ENCODE results near the gene SLC1A2.

DNA sequence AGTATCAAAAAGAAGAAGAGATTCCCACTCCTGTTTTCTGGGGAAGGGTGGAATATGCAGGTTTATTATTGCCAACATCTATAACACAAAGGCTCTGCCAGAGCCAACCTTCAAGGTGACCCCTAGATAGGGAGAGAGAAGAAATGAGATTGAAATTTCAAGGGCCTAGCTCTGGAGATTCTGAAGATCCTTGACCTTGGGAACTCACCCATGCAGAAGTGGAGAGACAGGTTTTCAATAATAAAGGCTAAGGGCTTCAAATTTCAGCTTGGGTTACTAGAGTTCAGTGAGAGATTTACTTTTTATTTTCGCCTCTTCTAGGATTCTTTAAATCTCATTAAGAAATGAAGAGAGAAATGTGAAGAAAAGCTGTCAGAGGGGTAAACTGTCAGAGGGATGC lies 182.0 kb downstream of the SLC1A2 start:
- TF ChIP-seq, protein P1, sequence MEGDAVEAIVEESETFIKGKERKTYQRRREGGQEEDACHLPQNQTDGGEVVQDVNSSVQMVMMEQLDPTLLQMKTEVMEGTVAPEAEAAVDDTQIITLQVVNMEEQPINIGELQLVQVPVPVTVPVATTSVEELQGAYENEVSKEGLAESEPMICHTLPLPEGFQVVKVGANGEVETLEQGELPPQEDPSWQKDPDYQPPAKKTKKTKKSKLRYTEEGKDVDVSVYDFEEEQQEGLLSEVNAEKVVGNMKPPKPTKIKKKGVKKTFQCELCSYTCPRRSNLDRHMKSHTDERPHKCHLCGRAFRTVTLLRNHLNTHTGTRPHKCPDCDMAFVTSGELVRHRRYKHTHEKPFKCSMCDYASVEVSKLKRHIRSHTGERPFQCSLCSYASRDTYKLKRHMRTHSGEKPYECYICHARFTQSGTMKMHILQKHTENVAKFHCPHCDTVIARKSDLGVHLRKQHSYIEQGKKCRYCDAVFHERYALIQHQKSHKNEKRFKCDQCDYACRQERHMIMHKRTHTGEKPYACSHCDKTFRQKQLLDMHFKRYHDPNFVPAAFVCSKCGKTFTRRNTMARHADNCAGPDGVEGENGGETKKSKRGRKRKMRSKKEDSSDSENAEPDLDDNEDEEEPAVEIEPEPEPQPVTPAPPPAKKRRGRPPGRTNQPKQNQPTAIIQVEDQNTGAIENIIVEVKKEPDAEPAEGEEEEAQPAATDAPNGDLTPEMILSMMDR (IDR thresholded peaks at IDR 0.05) = no peak
- no peak for TF ChIP-seq POLR2A (IDR thresholded peaks at IDR 0.05)
- no peak for TF ChIP-seq POLR2AphosphoS5 (IDR thresholded peaks at IDR 0.05)
